Measurements from ENCODE around the gene SUN1.

DNA sequence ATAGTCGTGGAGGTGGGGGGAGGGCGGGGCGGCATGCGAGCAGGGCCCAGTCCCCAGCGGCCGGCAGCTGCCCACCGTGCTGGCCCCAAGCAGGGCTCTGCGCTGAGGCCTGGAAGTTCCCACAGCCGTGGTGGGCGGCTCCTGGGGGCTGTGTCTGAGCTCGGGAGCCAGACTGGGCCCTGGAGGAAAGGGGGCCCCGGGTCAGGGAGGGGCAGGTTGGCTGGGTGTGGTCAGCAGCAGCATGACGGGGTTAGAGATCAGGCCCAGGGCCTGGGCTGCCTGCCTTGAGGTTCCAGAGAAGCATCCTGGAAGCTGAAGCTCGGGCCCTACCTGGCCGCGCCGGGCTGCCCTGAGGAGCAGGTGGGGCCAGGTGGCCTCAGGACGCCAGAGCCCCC lies 66.2 kb downstream of the SUN1 start:
- TF ChIP-seq, protein P1, sequence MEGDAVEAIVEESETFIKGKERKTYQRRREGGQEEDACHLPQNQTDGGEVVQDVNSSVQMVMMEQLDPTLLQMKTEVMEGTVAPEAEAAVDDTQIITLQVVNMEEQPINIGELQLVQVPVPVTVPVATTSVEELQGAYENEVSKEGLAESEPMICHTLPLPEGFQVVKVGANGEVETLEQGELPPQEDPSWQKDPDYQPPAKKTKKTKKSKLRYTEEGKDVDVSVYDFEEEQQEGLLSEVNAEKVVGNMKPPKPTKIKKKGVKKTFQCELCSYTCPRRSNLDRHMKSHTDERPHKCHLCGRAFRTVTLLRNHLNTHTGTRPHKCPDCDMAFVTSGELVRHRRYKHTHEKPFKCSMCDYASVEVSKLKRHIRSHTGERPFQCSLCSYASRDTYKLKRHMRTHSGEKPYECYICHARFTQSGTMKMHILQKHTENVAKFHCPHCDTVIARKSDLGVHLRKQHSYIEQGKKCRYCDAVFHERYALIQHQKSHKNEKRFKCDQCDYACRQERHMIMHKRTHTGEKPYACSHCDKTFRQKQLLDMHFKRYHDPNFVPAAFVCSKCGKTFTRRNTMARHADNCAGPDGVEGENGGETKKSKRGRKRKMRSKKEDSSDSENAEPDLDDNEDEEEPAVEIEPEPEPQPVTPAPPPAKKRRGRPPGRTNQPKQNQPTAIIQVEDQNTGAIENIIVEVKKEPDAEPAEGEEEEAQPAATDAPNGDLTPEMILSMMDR (IDR thresholded peaks at IDR 0.05): no peak
- no peak for TF ChIP-seq POLR2A (IDR thresholded peaks at IDR 0.05)

Data from uterus (tissue), 2 donors.